Prostate gland (tissue), 2 donors: ENCODE data around the gene SCLT1.

Source experiments
- CTCF ChIP-seq, 4 experiments: fragments of 200-600 bp in 2 of 4; fragments of 450-650 bp in 2 of 4; sonication (generic) in 2 of 4; IDR thresholded peaks; 1 replicate in 3 of 4; 2 replicates in 1 of 4; pipeline ENCODE4 v1.5.1; 2016 to 2019; ENCODE audit warnings: antibody characterized with exemption in 4 of 4, mild to moderate bottlenecking in 2 of 4, moderate library complexity in 2 of 4
- POLR2A ChIP-seq: fragments of 450-650 bp; IDR thresholded peaks from one replicate; pipeline ENCODE4 v1.6.1; 2016; ENCODE audit warnings: antibody characterized with exemption, mild to moderate bottlenecking
- POLR2AphosphoS5 ChIP-seq: sonication (generic); formaldehyde crosslinking; IDR thresholded peaks from one replicate; pipeline ENCODE4 v1.6.1; 2017; ENCODE audit warnings: antibody characterized with exemption

- no peak for TF ChIP-seq POLR2A
- TF ChIP-seq CTCF (IDR thresholded peaks at IDR 0.05), result no peak
- TF ChIP-seq POLR2AphosphoS5, result no peak
Measured at GRCh38 chr4:129136433-129136832, 43.1 kb upstream of the SCLT1 start.
